OCI-LY1 (cell line): Measurements from ENCODE around the gene CYB5R3.

Experiments
- H2AFZ ChIP-seq: fragments of 200-600 bp; sonication (generic), shearing (Covaris generic); 2 replicates; pipeline ENCODE4 v1.6.0; 2014; ENCODE audit warnings: antibody characterized with exemption, mild to moderate bottlenecking, low read length
- H3F3A ChIP-seq: fragments of 200-600 bp; sonication (generic), shearing (Covaris generic); 2 replicates; pipeline ENCODE4 v1.6.0; 2014; ENCODE audit warnings: mild to moderate bottlenecking, antibody characterized with exemption, low read length, moderate library complexity; ENCODE audit not compliant: insufficient read depth
- H3K27ac ChIP-seq: fragments of 200-600 bp; sonication (generic); 2 replicates; pipeline ENCODE4 v1.5.1; 2014; ENCODE audit warnings: low read length, mixed run types, mild to moderate bottlenecking, low read depth; ENCODE audit not compliant: poor library complexity, severe bottlenecking
- H3K27me3 ChIP-seq: fragments of 200-600 bp; sonication (generic); 2 replicates; pipeline ENCODE4 v1.6.0; 2014; ENCODE audit warnings: antibody characterized with exemption, mild to moderate bottlenecking, low read length, moderate library complexity; ENCODE audit not compliant: insufficient read depth
- H3K36me3 ChIP-seq: fragments of 200-600 bp; sonication (generic); 2 replicates; pipeline ENCODE4 v1.6.1; 2014; ENCODE audit warnings: mild to moderate bottlenecking, antibody characterized with exemption, low read length, moderate library complexity, mixed read lengths; ENCODE audit not compliant: insufficient read depth
- H3K4me1 ChIP-seq: fragments of 200-600 bp; sonication (generic); 2 replicates; pipeline ENCODE4 v1.5.1; 2014; ENCODE audit warnings: mild to moderate bottlenecking, low read length, moderate library complexity; ENCODE audit not compliant: insufficient read depth, severe bottlenecking
- H3K4me2 ChIP-seq: fragments of 200-600 bp; sonication (generic), shearing (Covaris generic); 2 replicates; pipeline ENCODE4 v1.6.1; 2014; ENCODE audit warnings: low read length
- H3K4me3 ChIP-seq: fragments of 200-600 bp; sonication (generic); 2 replicates; pipeline ENCODE4 v1.5.1; 2014; ENCODE audit warnings: low read length, low read depth, mild to moderate bottlenecking, mixed read lengths; ENCODE audit not compliant: poor library complexity, severe bottlenecking
- H3K79me2 ChIP-seq: fragments of 200-600 bp; shearing (Covaris generic); 2 replicates; pipeline ENCODE4 v1.6.1; 2016; ENCODE audit warnings: mixed run types, low read length, mixed read lengths; ENCODE audit not compliant: insufficient read depth
- H3K9ac ChIP-seq: fragments of 200-600 bp; sonication (generic), shearing (Covaris generic); 2 replicates; pipeline ENCODE4 v1.6.1; 2014; ENCODE audit warnings: mild to moderate bottlenecking, low read length, mixed read lengths
- H3K9me2 ChIP-seq: fragments of 200-600 bp; sonication (generic), shearing (Covaris generic); 2 replicates; pipeline ENCODE4 v1.6.1; 2014; ENCODE audit warnings: low read depth, mild to moderate bottlenecking, low read length, mixed read lengths
- H3K9me3 ChIP-seq: fragments of 200-600 bp; shearing (Covaris generic); 2 replicates; pipeline ENCODE4 v1.6.1; 2014; ENCODE audit warnings: low read length, mixed read lengths
- H4K20me1 ChIP-seq: fragments of 200-600 bp; sonication (generic), shearing (Covaris generic); 2 replicates; pipeline ENCODE4 v1.6.0; 2016; ENCODE audit warnings: mild to moderate bottlenecking, low read length; ENCODE audit not compliant: insufficient read depth
- EZH2 ChIP-seq: fragments of 200-600 bp; sonication (generic), shearing (Covaris generic); IDR thresholded peaks from 2 replicates; pipeline ENCODE4 v1.8.0; 2017; ENCODE audit warnings: borderline replicate concordance, mixed run types, mild to moderate bottlenecking, antibody characterized with exemption, low read length, moderate library complexity, mixed read lengths
- TF ChIP-seq, protein P1 (sequence below): fragments of 200-600 bp; sonication (generic), shearing (Covaris generic); IDR thresholded peaks from 2 replicates; pipeline ENCODE4 v1.5.1; 2017; ENCODE audit warnings: mild to moderate bottlenecking, antibody characterized with exemption, low read length, moderate library complexity, mixed read lengths

Gene CYB5R3

DNA sequence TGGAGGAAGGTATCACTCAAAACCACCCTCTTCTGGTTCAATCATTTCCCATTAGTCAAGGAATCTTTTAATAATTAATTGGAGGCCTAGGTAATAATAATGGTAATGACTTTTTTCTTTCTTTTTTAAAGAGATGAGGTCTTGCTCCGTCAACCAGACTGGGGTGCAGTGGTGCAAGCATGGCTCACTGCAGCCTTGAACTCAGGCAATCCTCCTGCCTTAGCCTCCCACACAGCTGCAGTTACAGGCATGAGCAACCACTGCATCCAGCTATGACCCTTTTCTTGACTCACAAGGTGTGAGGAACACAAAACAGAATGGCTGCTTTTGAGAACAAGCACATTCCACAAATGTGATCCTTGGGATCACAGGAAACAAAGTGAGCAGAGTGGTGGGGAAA, 38.1 kb downstream of the CYB5R3 start:
- Histone ChIP-seq H3K27ac (no peak overlapping the region), H3K79me2 (peaks cover 67% of the 10 kb centered on the region), H3K4me3 (no peak overlapping the region), H3K4me2 (no peak overlapping the region), H3F3A (peaks cover 4% of the 10 kb centered on the region; the same call in 1 of the 2 replicates), H3K27me3 (no peaks in the 10 kb centered on the region), H3K9me2 (no peaks in the 10 kb centered on the region), H3K9ac (no peak overlapping the region), H4K20me1 (no peaks in the 10 kb centered on the region; the same call in 1 of the 2 replicates), H3K36me3 (peaks cover 54% of the 10 kb centered on the region), H3K9me3 (no peaks in the 10 kb centered on the region), H3K4me1 (peaks cover 27% of the 10 kb centered on the region), H2AFZ (no peak overlapping the region)
- TF ChIP-seq, protein P1, sequence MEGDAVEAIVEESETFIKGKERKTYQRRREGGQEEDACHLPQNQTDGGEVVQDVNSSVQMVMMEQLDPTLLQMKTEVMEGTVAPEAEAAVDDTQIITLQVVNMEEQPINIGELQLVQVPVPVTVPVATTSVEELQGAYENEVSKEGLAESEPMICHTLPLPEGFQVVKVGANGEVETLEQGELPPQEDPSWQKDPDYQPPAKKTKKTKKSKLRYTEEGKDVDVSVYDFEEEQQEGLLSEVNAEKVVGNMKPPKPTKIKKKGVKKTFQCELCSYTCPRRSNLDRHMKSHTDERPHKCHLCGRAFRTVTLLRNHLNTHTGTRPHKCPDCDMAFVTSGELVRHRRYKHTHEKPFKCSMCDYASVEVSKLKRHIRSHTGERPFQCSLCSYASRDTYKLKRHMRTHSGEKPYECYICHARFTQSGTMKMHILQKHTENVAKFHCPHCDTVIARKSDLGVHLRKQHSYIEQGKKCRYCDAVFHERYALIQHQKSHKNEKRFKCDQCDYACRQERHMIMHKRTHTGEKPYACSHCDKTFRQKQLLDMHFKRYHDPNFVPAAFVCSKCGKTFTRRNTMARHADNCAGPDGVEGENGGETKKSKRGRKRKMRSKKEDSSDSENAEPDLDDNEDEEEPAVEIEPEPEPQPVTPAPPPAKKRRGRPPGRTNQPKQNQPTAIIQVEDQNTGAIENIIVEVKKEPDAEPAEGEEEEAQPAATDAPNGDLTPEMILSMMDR, result no peak
- TF ChIP-seq EZH2, result no peak

DNA sequence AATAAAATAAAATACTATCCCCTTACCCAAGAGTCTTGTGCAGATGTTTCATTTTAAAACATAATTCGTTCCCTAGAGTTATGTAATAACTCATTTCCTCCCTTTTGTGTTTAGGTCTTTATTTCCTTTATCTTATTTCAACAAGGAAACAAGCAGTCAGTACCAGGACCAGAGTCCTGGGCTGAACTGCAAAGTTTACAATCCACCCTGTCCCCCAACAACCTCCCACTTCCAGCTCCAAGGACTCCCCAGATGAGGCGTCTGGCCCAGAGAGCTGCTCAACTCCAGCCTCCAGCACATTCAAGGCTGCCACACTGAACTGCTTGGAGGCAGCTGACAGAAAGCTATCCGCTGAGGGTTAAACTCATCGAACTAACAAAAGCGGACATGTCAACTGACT, 39.0 kb downstream of the CYB5R3 start:
- Histone ChIP-seq H3K27ac (no peak overlapping the region), H3K4me1 (peaks cover 20% of the 10 kb centered on the region), H4K20me1 (no peaks in the 10 kb centered on the region; the same call in 1 of the 2 replicates), H3K4me3 (no peak overlapping the region), H3K9ac (no peak overlapping the region), H3K9me3 (no peaks in the 10 kb centered on the region), H3K27me3 (no peaks in the 10 kb centered on the region), H2AFZ (no peak overlapping the region), H3F3A (no peaks in the 10 kb centered on the region), H3K79me2 (peaks cover 76% of the 10 kb centered on the region), H3K36me3 (peaks cover 63% of the 10 kb centered on the region), H3K9me2 (no peaks in the 10 kb centered on the region), H3K4me2 (no peak overlapping the region)
- TF ChIP-seq, protein P1, result no peak
- no peak for TF ChIP-seq EZH2

DNA sequence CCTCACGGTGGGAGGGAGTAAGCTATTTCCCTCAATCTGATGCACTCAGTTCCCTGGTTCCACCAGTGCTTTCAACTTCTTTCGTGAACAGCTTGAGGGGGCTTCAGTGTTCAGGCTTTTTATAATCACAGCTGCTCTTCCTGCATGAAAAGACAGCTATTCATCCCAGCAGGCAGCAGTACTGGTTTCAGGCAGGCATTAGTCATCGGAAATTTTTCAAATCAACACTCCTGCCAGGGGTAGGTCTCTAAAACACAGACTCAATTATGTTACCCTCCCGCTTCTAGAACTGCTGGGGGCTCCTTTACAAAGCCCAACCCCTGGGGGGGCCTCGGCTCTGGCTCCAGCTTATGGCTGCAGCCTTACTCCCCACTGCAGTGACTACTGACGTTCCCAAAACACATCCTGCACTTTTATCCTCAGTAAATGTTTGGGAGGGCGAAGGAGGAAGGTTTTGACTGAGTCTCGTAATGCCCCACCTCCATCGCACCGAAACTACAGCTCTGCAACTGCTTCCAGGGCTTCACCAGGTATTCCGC, 40.3 kb downstream of the CYB5R3 start:
- no peak overlapping the region for H3K27ac ChIP-seq
- TF ChIP-seq, protein P1, result no peak
- TF ChIP-seq EZH2, result no peak
- H3K4me2 ChIP-seq, result no peak overlapping the region
- H3K9ac ChIP-seq, result no peak overlapping the region
- H3K9me3 ChIP-seq, result no peaks in the 10 kb centered on the region
- no peak overlapping the region for H2AFZ ChIP-seq
- H3K79me2 ChIP-seq, result peaks cover 86% of the 10 kb centered on the region
- no peaks in the 10 kb centered on the region for H3F3A ChIP-seq
- H3K36me3 ChIP-seq, result peaks cover 73% of the 10 kb centered on the region
- no peaks in the 10 kb centered on the region for H3K27me3 ChIP-seq
- no peaks in the 10 kb centered on the region for H3K9me2 ChIP-seq
- peaks cover 20% of the 10 kb centered on the region for H3K4me1 ChIP-seq
- no peaks in the 10 kb centered on the region; the same call in 1 of the 2 replicates for H4K20me1 ChIP-seq
- H3K4me3 ChIP-seq, result no peak overlapping the region
